CD8-positive, alpha-beta memory T cell (primary cell): ENCODE data around the gene RABGAP1L. TPM values are rescaled to one million over a fixed set of nuclear protein-coding genes. Genes with fewer than 3 reads are reported as not detected.
"Not testable (repeated sequence)": the region's sequence is repeated elsewhere in the genome, so short reads cannot be mapped to it uniquely, and the experiment has no call there.

Source experiments
- CTCF ChIA-PET: fragments of 350-600 bp; sonication (Branson Sonifier 250); formaldehyde crosslinking; loops from one replicate; lab custom pipeline; 2021; ENCODE audit warnings: antibody characterized with exemption; lab: Charles Lee
- POLR2A ChIA-PET: fragments of 350-600 bp; sonication (Branson Sonifier 250); formaldehyde crosslinking; loops from one replicate; lab custom pipeline; 2021; ENCODE audit warnings: antibody characterized with exemption; lab: Charles Lee
- DNase-seq, 5 donors: peaks; one replicate each; pipeline versions ENCODE4 v3.0.0 to v3.0.0-alpha.2; 2020 to 2022; ENCODE audit warnings: mixed read lengths in 1 of 5
- H3K27ac ChIP-seq: one replicate; pipeline ENCODE4 v1.7.0; 2013; ENCODE audit warnings: low read depth, mild to moderate bottlenecking, low read length, moderate library complexity
- H3K27me3 ChIP-seq: 2 replicates; pipeline ENCODE4 v1.7.0; 2013; ENCODE audit warnings: low read length, mild to moderate bottlenecking; ENCODE audit not compliant: insufficient read depth, poor library complexity, severe bottlenecking
- H3K36me3 ChIP-seq: 2 replicates; pipeline ENCODE4 v1.7.0; 2013; ENCODE audit warnings: mild to moderate bottlenecking, low read length, moderate library complexity; ENCODE audit not compliant: insufficient read depth
- H3K4me1 ChIP-seq: 2 replicates; pipeline ENCODE4 v1.7.0; 2013; ENCODE audit warnings: mild to moderate bottlenecking, low read length, moderate library complexity; ENCODE audit not compliant: insufficient read depth
- H3K4me3 ChIP-seq: 2 replicates; pipeline ENCODE4 v1.7.0; 2013; ENCODE audit warnings: mild to moderate bottlenecking, low read length
- H3K9me3 ChIP-seq: 2 replicates; pipeline ENCODE4 v1.7.0; 2013; ENCODE audit warnings: mild to moderate bottlenecking, low read length
- H3K27ac Mint-ChIP-seq, 8 donors: one replicate each; pipeline ENCODE4 v1.8.0; 2020 to 2021; ENCODE audit warnings: mixed read lengths in 8 of 8, mild to moderate bottlenecking in 6 of 8, inconsistent platforms in 3 of 8, moderate library complexity in 3 of 8
- H3K27me3 Mint-ChIP-seq, 2 donors: one replicate each; pipeline ENCODE4 v1.8.0; 2020 to 2021; ENCODE audit warnings: mixed read lengths in 2 of 2, mild to moderate bottlenecking in 1 of 2, moderate library complexity in 1 of 2
- H3K36me3 Mint-ChIP-seq, 3 donors: one replicate each; pipeline ENCODE4 v1.8.0; 2020 to 2021; ENCODE audit warnings: mixed read lengths in 3 of 3, inconsistent platforms in 1 of 3, mild to moderate bottlenecking in 1 of 3
- H3K4me1 Mint-ChIP-seq, 3 donors: one replicate each; pipeline ENCODE4 v1.8.0; 2020 to 2021; ENCODE audit warnings: mixed read lengths in 3 of 3, inconsistent platforms in 1 of 3, mild to moderate bottlenecking in 1 of 3
- H3K4me3 Mint-ChIP-seq, 7 donors: one replicate each; pipeline ENCODE4 v1.8.0; 2020 to 2021; ENCODE audit warnings: mixed read lengths in 7 of 7, mild to moderate bottlenecking in 6 of 7, moderate library complexity in 4 of 7, inconsistent platforms in 2 of 7
- H3K9me3 Mint-ChIP-seq, 5 donors: one replicate each; pipeline ENCODE4 v1.8.0; 2020 to 2022; ENCODE audit warnings: mixed read lengths in 5 of 5, mild to moderate bottlenecking in 3 of 5, moderate library complexity in 2 of 5, inconsistent platforms in 1 of 5
- polyA plus RNA-seq: library from polyadenylated mRNA; unstranded; fragments of 300-500 nt; fragmentation: Illumina TruSeq; gene quantifications from one replicate; pipeline ENCODE4 v1.2.3, GENCODE V29; 2021
- total RNA-seq, 2 experiments: library from RNA; stranded (reverse); gene quantifications; one replicate each; pipeline ENCODE4 v1.2.3, GENCODE V29; 2021

RABGAP1L gene
- total and polyA plus RNA-seq, 3 experiments from 2014 or later, result 41.7 to 78.5 (median 42.7) TPM

DNA sequence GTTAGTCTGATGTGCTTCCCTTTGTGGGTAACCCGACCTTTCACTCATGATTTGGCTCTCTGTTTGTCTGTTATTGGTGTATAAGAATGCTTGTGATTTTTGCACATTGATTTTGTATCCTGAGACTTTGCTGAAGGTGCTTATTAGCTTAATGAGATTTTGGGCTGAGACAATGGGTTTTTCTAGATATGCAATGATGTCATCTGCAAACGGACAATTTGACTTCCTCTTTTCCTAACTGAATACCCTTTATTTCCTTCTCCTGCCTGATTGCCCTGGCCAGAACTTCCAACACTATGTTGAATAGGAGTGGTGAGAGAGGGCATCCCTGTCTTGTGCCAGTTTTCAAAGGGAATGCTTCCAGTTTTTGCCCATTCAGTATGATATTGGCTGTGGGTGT is 490.3 kb downstream of the RABGAP1L start:
- POLR2A ChIA-PET, H3K27ac Mint-ChIP-seq, H3K4me3 Mint-ChIP-seq, H3K27me3 Mint-ChIP-seq, H3K4me3 ChIP-seq, H3K27ac ChIP-seq, H3K4me1 ChIP-seq, CTCF ChIA-PET, H3K36me3 ChIP-seq, H3K27me3 ChIP-seq, DNase-seq, H3K9me3 ChIP-seq, H3K9me3 Mint-ChIP-seq: not testable (repeated sequence)
- peaks cover 20 to 39% (median 25%) of the 10 kb centered on the region in 3 donors for H3K4me1 Mint-ChIP-seq
- H3K36me3 Mint-ChIP-seq, result peaks cover 6 to 43% (median 22%) of the 10 kb centered on the region in 3 donors

DNA sequence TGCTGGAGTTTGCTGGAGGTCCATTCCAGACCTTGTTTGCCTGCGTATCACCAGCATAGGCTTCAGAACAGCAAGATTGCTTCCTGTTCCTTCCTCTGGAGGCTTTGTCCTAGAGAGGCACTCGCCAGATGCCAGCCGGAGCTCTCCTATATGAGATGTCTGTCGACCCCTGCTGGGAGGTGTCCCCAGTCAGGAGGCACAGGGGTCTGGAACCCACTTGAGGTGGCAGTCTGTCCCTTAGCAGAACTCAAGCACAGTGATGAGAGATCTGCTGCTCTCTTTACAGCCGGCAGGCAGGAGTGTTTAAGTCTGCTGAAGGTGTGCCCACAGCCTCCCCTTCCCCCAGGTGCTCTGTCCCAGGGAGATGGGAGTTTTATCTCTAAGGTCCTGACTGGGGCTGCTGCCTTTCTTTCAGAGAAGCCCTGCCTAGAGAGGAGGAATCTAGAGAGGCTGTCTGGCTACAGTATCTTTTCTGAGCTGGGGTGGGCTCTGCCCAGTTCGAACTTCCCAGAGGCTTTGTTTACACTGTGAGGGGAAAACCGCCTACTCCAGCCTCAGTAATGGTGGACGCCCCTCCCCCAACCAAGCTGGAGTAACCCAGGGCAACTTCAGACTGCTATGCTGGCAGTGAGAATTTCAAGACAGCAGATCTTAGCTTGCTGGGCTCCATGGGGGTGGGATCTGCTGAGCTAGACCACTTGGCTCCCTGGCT is 493.4 kb downstream of the RABGAP1L start:
- no peak overlapping the region for H3K4me3 Mint-ChIP-seq
- peaks cover 6 to 45% (median 22%) of the 10 kb centered on the region in 3 donors for H3K36me3 Mint-ChIP-seq
- H3K27ac ChIP-seq, result no peak overlapping the region
- ChIA-PET POLR2A (no interaction called here), CTCF (no interaction called here)
- no peak overlapping the region for H3K27ac Mint-ChIP-seq
- H3K9me3 Mint-ChIP-seq, result peaks cover 1 to 13% (median 7%) of the 10 kb centered on the region in 5 donors
- H3K4me3 ChIP-seq, result no peak overlapping the region
- no peaks in the 10 kb centered on the region for H3K27me3 Mint-ChIP-seq
- H3K27me3 ChIP-seq, result no peaks in the 10 kb centered on the region
- no peaks in the 10 kb centered on the region for H3K36me3 ChIP-seq
- H3K4me1 Mint-ChIP-seq, result peaks cover 10 to 27% (median 13%) of the 10 kb centered on the region in 3 donors
- H3K4me1 ChIP-seq, result no peaks in the 10 kb centered on the region
- no peak for DNase-seq
- H3K9me3 ChIP-seq, result no peaks in the 10 kb centered on the region

DNA sequence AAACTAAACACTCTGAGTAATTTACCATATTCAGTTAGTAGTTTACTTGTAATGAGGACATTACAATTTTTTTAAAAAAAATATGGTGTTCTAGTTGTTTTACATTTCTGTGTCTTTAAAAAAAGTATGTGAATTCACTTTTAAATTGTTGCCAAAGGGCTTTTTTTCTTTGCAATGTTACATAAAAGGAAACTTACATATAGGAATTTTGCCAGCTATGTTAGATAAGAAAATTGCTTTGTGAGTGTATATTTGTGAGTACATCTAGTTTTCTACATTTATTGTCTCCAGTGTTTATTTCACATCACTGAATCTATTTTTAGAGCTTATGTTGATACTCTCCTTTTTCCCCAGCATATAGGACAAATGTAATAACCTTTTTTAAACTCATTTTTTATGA is 495.2 kb downstream of the RABGAP1L start:
- Histone ChIP-seq H3K9me3 (no peaks in the 10 kb centered on the region), H3K36me3 (no peaks in the 10 kb centered on the region), H3K27ac (no peak overlapping the region), H3K4me1 (no peaks in the 10 kb centered on the region), H3K27me3 (no peaks in the 10 kb centered on the region), H3K4me3 (no peak overlapping the region)
- POLR2A ChIA-PET, result no interaction called here
- H3K4me1 Mint-ChIP-seq, result peaks cover 6 to 11% (median 11%) of the 10 kb centered on the region in 3 donors
- no peak overlapping the region for H3K4me3 Mint-ChIP-seq
- H3K27me3 Mint-ChIP-seq, result no peaks in the 10 kb centered on the region
- CTCF ChIA-PET, result no interaction called here
- peaks cover 8 to 37% (median 22%) of the 10 kb centered on the region in 3 donors for H3K36me3 Mint-ChIP-seq
- H3K9me3 Mint-ChIP-seq, result peaks cover 1 to 13% (median 6%) of the 10 kb centered on the region in 5 donors
- no peak for DNase-seq
- no peak overlapping the region for H3K27ac Mint-ChIP-seq

DNA sequence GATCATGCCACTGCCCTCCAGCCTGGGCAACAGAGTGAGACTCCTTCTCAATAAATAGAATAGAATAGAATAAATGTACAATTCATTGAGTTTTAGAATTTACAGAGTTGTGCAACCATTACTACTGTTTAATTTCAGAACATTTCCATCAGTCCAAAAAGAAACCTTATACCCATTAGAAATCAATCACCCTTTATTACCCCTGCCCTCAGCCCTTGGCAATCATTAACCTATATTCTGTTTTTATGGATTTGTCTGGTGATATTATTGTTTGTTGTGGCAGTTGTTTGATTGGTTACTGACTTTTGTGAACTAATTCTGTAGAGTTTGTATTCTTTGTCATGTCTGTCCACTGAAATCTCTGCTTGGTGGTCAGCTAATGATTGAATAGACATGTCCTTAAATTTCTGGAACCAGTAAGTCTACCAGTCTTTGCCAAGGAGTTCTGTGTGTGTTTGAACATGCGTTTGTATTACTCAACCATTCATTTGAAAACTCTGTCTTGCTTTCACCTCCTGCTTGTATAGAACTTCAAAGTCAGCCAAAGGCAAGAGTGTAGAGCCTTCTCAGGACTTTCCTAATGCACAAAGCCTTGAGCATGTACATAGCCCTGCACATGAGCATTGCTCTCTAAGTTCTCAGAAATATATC is 497.2 kb downstream of the RABGAP1L start:
- no peaks in the 10 kb centered on the region for H3K9me3 ChIP-seq
- H3K36me3 ChIP-seq, result no peaks in the 10 kb centered on the region
- Mint-ChIP-seq H3K9me3 (peaks cover 2 to 13% (median 4%) of the 10 kb centered on the region in 5 donors), H3K27me3 (no peaks in the 10 kb centered on the region), H3K4me1 (peaks cover 6 to 11% (median 10%) of the 10 kb centered on the region in 3 donors), H3K4me3 (no peak overlapping the region), H3K27ac (no peak overlapping the region), H3K36me3 (peaks cover 12 to 39% (median 24%) of the 10 kb centered on the region in 3 donors)
- no peaks in the 10 kb centered on the region for H3K27me3 ChIP-seq
- ChIA-PET CTCF (no interaction called here), POLR2A (no interaction called here)
- no peaks in the 10 kb centered on the region for H3K4me1 ChIP-seq
- H3K4me3 ChIP-seq, result no peak overlapping the region
- no peak for DNase-seq
- no peak overlapping the region for H3K27ac ChIP-seq

DNA sequence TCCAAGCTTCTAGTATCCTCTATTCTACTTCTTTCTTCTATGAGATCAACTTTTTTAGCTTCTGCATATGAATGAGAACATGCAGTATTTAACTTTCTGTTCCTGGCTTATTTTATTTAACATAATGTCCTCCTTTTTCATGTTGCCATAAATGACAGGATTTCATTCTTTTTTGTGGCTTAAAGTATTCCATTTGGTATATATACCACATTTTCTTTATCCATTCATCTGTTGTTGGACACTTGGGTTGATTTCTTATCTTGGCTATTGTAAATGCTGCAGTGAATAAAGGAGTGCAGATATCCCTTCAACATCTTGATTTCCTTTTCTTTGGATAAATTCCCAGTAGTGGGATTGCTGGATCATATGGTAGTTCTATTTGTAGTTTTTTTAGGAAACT is 498.1 kb downstream of the RABGAP1L start:
- Histone ChIP-seq H3K4me1 (no peaks in the 10 kb centered on the region), H3K4me3 (no peak overlapping the region), H3K27me3 (no peaks in the 10 kb centered on the region), H3K9me3 (no peaks in the 10 kb centered on the region), H3K36me3 (no peaks in the 10 kb centered on the region), H3K27ac (no peak overlapping the region)
- ChIA-PET CTCF (no interaction called here), POLR2A (no interaction called here)
- Mint-ChIP-seq H3K27me3 (no peaks in the 10 kb centered on the region), H3K36me3 (peaks cover 12 to 32% (median 19%) of the 10 kb centered on the region in 3 donors), H3K4me3 (no peak overlapping the region), H3K27ac (no peak overlapping the region), H3K4me1 (peaks cover 5 to 11% (median 5%) of the 10 kb centered on the region in 3 donors), H3K9me3 (peaks cover 1 to 13% (median 2%) of the 10 kb centered on the region in 5 donors)
- no peak for DNase-seq

DNA sequence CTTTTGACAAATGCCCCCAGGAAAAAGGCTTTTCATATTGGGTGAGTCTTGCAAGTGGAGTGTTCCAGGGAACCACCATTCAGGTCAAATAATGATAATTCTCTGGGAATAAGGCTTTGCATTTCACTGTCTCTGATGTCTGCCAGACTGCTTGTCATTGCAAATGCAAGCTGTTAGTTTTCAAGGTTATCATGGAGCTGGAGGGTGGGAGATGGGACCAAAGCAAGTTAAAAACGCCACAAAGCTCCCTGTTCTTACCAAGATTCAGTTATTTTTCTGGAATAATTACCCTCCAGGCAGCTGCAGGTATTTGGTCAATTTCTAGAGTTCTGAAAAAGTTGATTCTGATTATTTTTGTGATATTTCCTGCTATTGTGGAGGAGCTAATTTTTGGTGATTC is 498.6 kb downstream of the RABGAP1L start:
- Histone ChIP-seq H3K27me3 (no peaks in the 10 kb centered on the region), H3K4me3 (no peak overlapping the region), H3K9me3 (no peaks in the 10 kb centered on the region), H3K36me3 (no peaks in the 10 kb centered on the region), H3K4me1 (no peaks in the 10 kb centered on the region), H3K27ac (no peak overlapping the region)
- peaks cover 4 to 11% (median 4%) of the 10 kb centered on the region in 3 donors for H3K4me1 Mint-ChIP-seq
- ChIA-PET CTCF (no interaction called here), POLR2A (no interaction called here)
- no peak overlapping the region for H3K4me3 Mint-ChIP-seq
- peak overlapping the region in 1 of 8 donors; percentile 12 for H3K27ac Mint-ChIP-seq
- H3K27me3 Mint-ChIP-seq, result no peaks in the 10 kb centered on the region
- peaks cover 0 to 13% (median 2%) of the 10 kb centered on the region in 5 donors for H3K9me3 Mint-ChIP-seq
- DNase-seq, result no peak
- peaks cover 12 to 30% (median 17%) of the 10 kb centered on the region in 3 donors for H3K36me3 Mint-ChIP-seq

DNA sequence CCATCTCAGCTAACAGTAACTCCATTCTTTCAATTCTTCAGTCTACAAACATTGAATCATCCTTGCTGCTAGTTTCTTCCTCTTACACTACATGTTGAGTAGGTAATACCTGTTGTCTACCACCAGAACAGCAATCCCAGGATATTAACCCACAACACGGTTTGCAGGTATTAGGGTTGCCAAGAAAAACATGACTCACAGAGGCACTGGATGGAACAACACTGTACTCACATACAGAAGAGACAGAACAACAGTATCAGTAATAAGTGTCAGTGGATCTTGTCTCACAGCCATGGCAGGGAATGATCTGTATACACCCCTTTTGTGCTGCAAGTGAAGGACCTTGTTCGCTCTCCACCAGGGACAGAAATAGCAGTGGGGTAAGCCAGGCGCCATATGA is 500.5 kb downstream of the RABGAP1L start:
- Histone ChIP-seq H3K4me3 (no peak overlapping the region), H3K36me3 (no peaks in the 10 kb centered on the region), H3K4me1 (no peaks in the 10 kb centered on the region), H3K9me3 (no peaks in the 10 kb centered on the region), H3K27ac (no peak overlapping the region), H3K27me3 (no peaks in the 10 kb centered on the region)
- no peak for DNase-seq
- peaks cover 1 to 4% (median 4%) of the 10 kb centered on the region in 3 donors for H3K4me1 Mint-ChIP-seq
- H3K27me3 Mint-ChIP-seq, result no peaks in the 10 kb centered on the region
- H3K36me3 Mint-ChIP-seq, result peaks cover 14 to 24% (median 15%) of the 10 kb centered on the region in 3 donors
- CTCF ChIA-PET, result no interaction called here
- H3K9me3 Mint-ChIP-seq, result peaks cover 0 to 13% (median 2%) of the 10 kb centered on the region in 5 donors
- no peak overlapping the region for H3K4me3 Mint-ChIP-seq
- no peak overlapping the region for H3K27ac Mint-ChIP-seq
- POLR2A ChIA-PET, result no interaction called here

DNA sequence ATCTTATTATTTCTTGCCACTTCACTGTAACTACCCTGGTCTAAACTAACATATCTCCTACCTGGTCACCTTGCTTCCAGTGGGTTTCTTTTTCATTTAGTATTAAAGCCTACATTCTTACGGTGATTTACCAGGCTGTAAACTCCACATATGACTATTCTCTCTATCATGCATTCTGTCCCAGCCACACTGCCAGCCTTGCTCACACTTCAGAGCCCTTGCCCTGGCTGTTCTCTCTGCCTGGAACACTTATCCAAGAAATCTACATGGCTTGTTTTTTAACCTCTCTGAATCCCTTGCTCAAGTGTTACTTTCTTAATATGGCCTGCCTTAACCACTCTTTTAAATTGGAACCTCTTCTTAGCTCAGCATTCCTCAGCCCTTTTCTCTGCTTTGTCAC is 501.2 kb downstream of the RABGAP1L start:
- POLR2A ChIA-PET, result no interaction called here

More for the DNA sequence above, 501.2 kb downstream of the RABGAP1L start:
- Mint-ChIP-seq H3K27me3 (no peaks in the 10 kb centered on the region), H3K4me3 (no peak overlapping the region), H3K27ac (peak overlapping the region in 1 of 8 donors; percentile 35), H3K9me3 (peaks cover 0 to 13% (median 2%) of the 10 kb centered on the region in 5 donors), H3K4me1 (peaks cover 1 to 4% (median 4%) of the 10 kb centered on the region in 3 donors), H3K36me3 (peaks cover 14 to 21% (median 15%) of the 10 kb centered on the region in 3 donors)
- Histone ChIP-seq H3K27me3 (no peaks in the 10 kb centered on the region), H3K4me1 (no peaks in the 10 kb centered on the region), H3K9me3 (no peaks in the 10 kb centered on the region), H3K36me3 (no peaks in the 10 kb centered on the region), H3K27ac (no peak overlapping the region), H3K4me3 (no peak overlapping the region)
- DNase-seq, result no peak
- CTCF ChIA-PET, result no interaction called here
